ENCODE results near the gene ERG28. TPM values are rescaled to one million over a fixed set of nuclear protein-coding genes. Genes with fewer than 3 reads are reported as not detected.
A peak's percentile ranks its signal among the peaks of the same experiment; 100 is the strongest.

Gene ERG28
- total RNA-seq, 2 donors from 2014 or later: 8.6 to 8.8 TPM

DNA sequence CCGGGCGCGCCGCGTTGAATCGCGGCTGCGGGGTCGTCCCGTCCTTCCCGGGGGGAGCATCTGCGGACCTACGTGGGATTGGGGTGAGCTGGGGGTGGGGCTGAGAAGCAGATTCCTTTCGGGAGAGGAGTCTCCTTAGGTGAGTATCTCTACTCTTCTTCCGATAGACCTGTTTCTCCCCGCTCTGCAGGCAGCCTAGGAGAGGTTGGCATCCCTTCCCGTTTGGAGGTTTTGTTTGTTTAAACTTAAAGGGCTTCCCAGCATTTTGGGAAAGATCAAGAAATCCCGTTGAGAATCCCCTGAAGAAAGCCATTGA is 781 bp upstream of the ERG28 start:
- peak; percentile 1 for ATAC-seq

DNA sequence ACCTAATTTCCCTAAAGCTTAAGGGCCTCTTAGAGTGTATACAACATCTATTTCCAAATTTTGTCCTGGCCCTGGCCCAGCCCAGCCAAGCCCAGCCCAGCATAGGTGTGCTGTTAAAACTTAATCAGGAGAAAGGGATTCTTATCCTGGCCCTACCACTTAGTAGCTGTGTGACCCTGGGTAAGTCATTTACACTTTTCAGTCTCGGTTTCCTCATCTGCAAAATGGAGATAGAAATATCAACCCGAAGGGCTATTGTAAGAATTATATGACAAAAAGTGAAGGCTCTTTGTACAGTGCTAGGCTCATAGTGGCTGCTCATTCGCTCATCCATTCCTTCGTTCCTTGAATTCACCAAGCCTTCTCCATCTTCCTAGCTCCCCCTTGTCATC is 442 bp downstream of the ERG28 start:
- Histone ChIP-seq H3K9me3 (no peaks in the 10 kb centered on the region), H3K4me3 (peak overlapping the region; percentile 37 to 54), H3K27ac (peak overlapping the region; percentile 57 to 92 (median 81)), H3K36me3 (replicated peaks in 1 of 2; ENCODE audit: insufficient read depth in 1 of 2, low read depth in 2 of 2) (no peaks in the 10 kb centered on the region), H3K4me1 (peaks cover 23% of the 10 kb centered on the region), H3K27me3 (no peaks in the 10 kb centered on the region)
- no peak for DNase-seq
- 11 to 15% methylated on average over 4 of the region's 4 CpGs for WGBS, 2 donors
- intact Hi-C loops (cut with DNase I): no loop called here
- ATAC-seq: no peak
- no peak for TF ChIP-seq POLR2A (IDR thresholded peaks at IDR 0.05)
- TF ChIP-seq, protein P1, sequence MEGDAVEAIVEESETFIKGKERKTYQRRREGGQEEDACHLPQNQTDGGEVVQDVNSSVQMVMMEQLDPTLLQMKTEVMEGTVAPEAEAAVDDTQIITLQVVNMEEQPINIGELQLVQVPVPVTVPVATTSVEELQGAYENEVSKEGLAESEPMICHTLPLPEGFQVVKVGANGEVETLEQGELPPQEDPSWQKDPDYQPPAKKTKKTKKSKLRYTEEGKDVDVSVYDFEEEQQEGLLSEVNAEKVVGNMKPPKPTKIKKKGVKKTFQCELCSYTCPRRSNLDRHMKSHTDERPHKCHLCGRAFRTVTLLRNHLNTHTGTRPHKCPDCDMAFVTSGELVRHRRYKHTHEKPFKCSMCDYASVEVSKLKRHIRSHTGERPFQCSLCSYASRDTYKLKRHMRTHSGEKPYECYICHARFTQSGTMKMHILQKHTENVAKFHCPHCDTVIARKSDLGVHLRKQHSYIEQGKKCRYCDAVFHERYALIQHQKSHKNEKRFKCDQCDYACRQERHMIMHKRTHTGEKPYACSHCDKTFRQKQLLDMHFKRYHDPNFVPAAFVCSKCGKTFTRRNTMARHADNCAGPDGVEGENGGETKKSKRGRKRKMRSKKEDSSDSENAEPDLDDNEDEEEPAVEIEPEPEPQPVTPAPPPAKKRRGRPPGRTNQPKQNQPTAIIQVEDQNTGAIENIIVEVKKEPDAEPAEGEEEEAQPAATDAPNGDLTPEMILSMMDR (IDR thresholded peaks at IDR 0.05): no peak

More for the DNA sequence above, 781 bp upstream of the ERG28 start:
- intact Hi-C loops (cut with DNase I): no loop called here
- TF ChIP-seq, protein P1 (IDR thresholded peaks at IDR 0.05): no peak
- TF ChIP-seq POLR2A (IDR thresholded peaks at IDR 0.05): peak in 1 of 3 donors; percentile 2
- no peak for DNase-seq
- Histone ChIP-seq H3K27ac (peak overlapping the region; percentile 74 to 92 (median 82)), H3K27me3 (no peaks in the 10 kb centered on the region), H3K4me3 (peak overlapping the region; percentile 83 to 88), H3K9me3 (no peaks in the 10 kb centered on the region), H3K4me1 (peaks cover 23% of the 10 kb centered on the region), H3K36me3 (replicated peaks in 1 of 2; ENCODE audit: insufficient read depth in 1 of 2, low read depth in 2 of 2) (no peaks in the 10 kb centered on the region)
- WGBS, 2 donors: 0% methylated on average over 8 to 18 of the region's 18 CpGs

DNA sequence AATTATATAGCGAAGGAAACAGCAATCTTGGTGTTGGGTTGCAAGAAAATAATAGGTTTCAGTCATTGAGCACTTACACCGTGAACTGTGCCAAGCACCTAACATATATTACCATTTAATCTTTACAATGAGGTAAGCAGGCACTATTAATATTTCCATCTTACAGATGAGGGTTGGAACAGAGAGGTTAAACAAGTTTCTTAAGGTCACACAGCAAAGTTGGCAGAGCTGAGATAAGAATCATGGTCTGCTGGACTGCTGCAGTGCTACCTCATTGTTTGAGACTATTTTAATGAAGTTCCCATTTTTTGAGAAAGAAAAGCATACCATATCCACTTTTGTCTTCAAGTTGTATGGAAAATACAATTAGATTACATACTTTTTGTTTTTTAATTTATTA is 1.7 kb downstream of the ERG28 start:
- Histone ChIP-seq H3K27me3 (no peaks in the 10 kb centered on the region), H3K4me3 (no peak overlapping the region), H3K27ac (no peak overlapping the region), H3K9me3 (no peaks in the 10 kb centered on the region), H3K4me1 (peaks cover 23% of the 10 kb centered on the region), H3K36me3 (replicated peaks in 1 of 2; ENCODE audit: insufficient read depth in 1 of 2, low read depth in 2 of 2) (no peaks in the 10 kb centered on the region)
- no peak for ATAC-seq
- TF ChIP-seq, protein P1 (IDR thresholded peaks at IDR 0.05): no peak
- TF ChIP-seq POLR2A (IDR thresholded peaks at IDR 0.05): no peak
- WGBS, 2 donors: 91 to 96% methylated on average over 2 of the region's 2 CpGs
- intact Hi-C loops (cut with DNase I): no loop called here
- DNase-seq: no peak

DNA sequence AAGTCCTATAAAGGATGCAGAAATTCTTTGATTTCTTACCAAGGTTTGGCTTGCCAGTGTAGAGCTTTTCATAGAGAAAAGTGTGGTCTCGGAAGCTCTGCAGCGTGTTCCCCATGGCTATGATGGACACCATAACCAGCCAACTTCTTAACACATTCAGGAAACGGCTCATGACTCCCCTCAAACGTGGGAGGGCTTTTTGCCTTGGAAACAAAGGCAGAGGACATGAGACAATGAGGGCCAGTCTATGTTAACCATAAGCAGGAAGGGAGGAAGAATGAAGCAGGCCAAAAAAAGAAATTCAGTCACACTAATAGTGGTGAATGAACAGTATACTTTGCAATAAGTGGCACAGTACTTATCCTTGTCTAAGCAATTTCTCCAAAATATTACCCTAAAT is 3.3 kb downstream of the ERG28 start:
- intact Hi-C loops (cut with DNase I): no loop called here
- TF ChIP-seq, protein P1 (IDR thresholded peaks at IDR 0.05): no peak
- TF ChIP-seq POLR2A (IDR thresholded peaks at IDR 0.05): no peak
- Histone ChIP-seq H3K27me3 (no peaks in the 10 kb centered on the region), H3K27ac (no peak overlapping the region), H3K9me3 (no peaks in the 10 kb centered on the region), H3K36me3 (replicated peaks in 1 of 2; ENCODE audit: insufficient read depth in 1 of 2, low read depth in 2 of 2) (no peaks in the 10 kb centered on the region), H3K4me1 (peaks cover 20% of the 10 kb centered on the region), H3K4me3 (no peak overlapping the region)
- DNase-seq (no peak), ATAC-seq (no peak)
- WGBS, 2 donors: 78 to 79% methylated on average over 4 of the region's 4 CpGs

DNA sequence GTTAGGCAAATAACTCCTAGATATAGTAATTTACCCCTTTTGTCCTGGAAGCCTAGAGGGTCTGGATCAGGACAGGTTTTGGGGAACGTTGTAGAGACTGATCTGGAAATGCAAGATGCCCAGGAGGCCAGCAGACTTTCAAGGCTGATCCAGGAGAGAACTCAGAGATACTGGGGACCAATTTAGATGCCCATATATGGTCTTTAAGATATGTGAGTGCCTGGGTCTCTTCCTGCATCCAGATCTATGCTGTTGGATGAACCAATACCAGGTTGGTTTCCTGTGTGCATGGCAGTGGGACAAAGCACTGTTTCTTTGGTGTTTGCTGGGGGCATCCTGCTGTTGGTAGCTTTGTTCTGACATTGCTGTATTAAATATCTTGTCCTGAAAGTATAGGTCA is 5.4 kb downstream of the ERG28 start:
- no peaks in the 10 kb centered on the region for H3K9me3 ChIP-seq
- no peak overlapping the region for H3K4me3 ChIP-seq
- WGBS, 2 donors: 0% methylated on average over 1 of the region's 1 CpG
- intact Hi-C loops (cut with DNase I): no loop called here
- TF ChIP-seq POLR2A (IDR thresholded peaks at IDR 0.05): no peak
- TF ChIP-seq, protein P1 (IDR thresholded peaks at IDR 0.05): no peak
- no peak for ATAC-seq
- peaks cover 2 to 7% of the 10 kb centered on the region in 2 donors for H3K36me3 ChIP-seq (replicated peaks in 1 of 2; ENCODE audit: insufficient read depth in 1 of 2, low read depth in 2 of 2)
- H3K4me1 ChIP-seq: peaks cover 13% of the 10 kb centered on the region
- H3K27ac ChIP-seq: no peak overlapping the region
- H3K27me3 ChIP-seq: no peaks in the 10 kb centered on the region
- DNase-seq: no peak

All from body of pancreas (tissue), 4 donors.